Ovary (tissue), 3 donors: ENCODE data around the gene PJA1.

ENCODE experiments used
- EP300 ChIP-seq: sonication (generic); formaldehyde crosslinking; IDR thresholded peaks from one replicate; pipeline ENCODE4 v1.6.1; 2017; ENCODE audit warnings: antibody characterized with exemption
- POLR2A ChIP-seq: fragments of 450-650 bp; IDR thresholded peaks from one replicate; pipeline ENCODE4 v1.6.1; 2017; ENCODE audit warnings: antibody characterized with exemption, mild to moderate bottlenecking, moderate library complexity
- TF ChIP-seq, protein P1 (sequence below), 3 donors: fragments of 450-650 bp in 2 of 3; fragments of 200-600 bp in 1 of 3; IDR thresholded peaks; one replicate each; pipeline versions ENCODE4 v1.5.1 to v1.8.0; 2016 to 2022; ENCODE audit warnings: antibody characterized with exemption in 3 of 3, mild to moderate bottlenecking in 1 of 3
- donor health status: DM: no; HTN: no; CAD: no.

- TF ChIP-seq POLR2A (peak; percentile 78), EP300 (no peak)
- TF ChIP-seq, protein P1, sequence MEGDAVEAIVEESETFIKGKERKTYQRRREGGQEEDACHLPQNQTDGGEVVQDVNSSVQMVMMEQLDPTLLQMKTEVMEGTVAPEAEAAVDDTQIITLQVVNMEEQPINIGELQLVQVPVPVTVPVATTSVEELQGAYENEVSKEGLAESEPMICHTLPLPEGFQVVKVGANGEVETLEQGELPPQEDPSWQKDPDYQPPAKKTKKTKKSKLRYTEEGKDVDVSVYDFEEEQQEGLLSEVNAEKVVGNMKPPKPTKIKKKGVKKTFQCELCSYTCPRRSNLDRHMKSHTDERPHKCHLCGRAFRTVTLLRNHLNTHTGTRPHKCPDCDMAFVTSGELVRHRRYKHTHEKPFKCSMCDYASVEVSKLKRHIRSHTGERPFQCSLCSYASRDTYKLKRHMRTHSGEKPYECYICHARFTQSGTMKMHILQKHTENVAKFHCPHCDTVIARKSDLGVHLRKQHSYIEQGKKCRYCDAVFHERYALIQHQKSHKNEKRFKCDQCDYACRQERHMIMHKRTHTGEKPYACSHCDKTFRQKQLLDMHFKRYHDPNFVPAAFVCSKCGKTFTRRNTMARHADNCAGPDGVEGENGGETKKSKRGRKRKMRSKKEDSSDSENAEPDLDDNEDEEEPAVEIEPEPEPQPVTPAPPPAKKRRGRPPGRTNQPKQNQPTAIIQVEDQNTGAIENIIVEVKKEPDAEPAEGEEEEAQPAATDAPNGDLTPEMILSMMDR (IDR thresholded peaks at IDR 0.05), result no peak
These were observed at the start of gene PJA1 for GRCh38 chrX:69165087-69165651.
